Measurements from ENCODE around the gene NRDE2.

- TF ChIP-seq CTCF (IDR thresholded peaks at IDR 0.05) = no peak
- TF ChIP-seq EZH2 (IDR thresholded peaks at IDR 0.05) = no peak
Observed at GRCh38 chr14:90330203-90331196, 1.2 kb downstream of the NRDE2 start.
